ENCODE results near the gene C3orf18. TPM values are rescaled to one million over a fixed set of nuclear protein-coding genes. Genes with fewer than 3 reads are reported as not detected.
A peak's percentile ranks its signal among the peaks of the same experiment; 100 is the strongest.

The C3orf18 gene
- total and polyA plus RNA-seq, 2 experiments from 2014 or later, result 2.4 to 7.7 TPM

DNA sequence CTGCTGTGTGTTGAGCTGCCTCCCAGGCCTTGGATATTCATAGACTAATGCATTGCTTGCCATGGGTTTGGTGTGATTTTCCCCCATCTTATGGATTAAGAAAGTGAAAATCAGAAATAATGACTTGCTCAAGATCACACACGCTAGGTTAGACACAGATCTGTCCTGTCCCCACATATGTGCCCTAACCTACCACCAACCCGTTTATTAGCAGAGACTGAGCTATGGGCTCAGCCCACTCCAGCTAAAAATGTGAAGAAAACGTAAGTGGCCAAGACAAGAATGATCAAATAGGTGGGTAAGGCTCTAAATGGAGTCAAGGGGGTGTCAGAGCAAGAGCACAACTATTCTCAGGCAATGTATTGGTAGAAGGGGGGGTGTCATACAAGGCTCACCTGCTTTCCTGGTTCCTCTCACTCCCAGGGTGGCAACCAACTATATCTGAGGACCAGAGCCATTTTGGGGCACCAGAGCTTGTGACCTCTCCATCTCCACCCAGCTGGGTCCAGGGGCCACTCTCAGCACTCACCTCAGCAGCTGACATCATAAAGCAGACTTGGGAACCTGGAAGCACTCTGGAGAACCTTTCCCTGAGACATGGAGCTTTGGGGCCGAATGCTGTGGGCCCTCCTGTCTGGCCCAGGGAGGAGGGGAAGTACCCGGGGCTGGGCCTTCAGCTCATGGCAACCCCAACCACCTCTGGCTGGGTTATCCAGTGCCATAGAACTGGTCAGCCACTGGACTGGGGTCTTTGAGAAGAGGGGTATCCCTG, 3.1 kb upstream of the C3orf18 start:
- no peak overlapping the region for H3K27ac Mint-ChIP-seq
- Histone ChIP-seq H3K27ac (ENCODE audit: low read depth) (no peak overlapping the region), H3K4me1 (ENCODE audit: insufficient read depth) (no peaks in the 10 kb centered on the region; the same call in 1 of the 2 replicates), H3K4me2 (peak overlapping the region; percentile 97), H3K36me3 (ENCODE audit: insufficient read depth) (no peaks in the 10 kb centered on the region), H4K20me1 (replicated peaks; ENCODE audit: insufficient read depth) (no peaks in the 10 kb centered on the region), H3F3A (replicated peaks; ENCODE audit: low read depth) (peaks cover 20% of the 10 kb centered on the region), H3K4me3 (peak overlapping the region; percentile 96), H3K79me2 (replicated peaks; ENCODE audit: insufficient read depth) (peaks cover 7% of the 10 kb centered on the region; the same call in 1 of the 2 replicates), H3K27me3 (ENCODE audit: insufficient read depth) (peaks cover 13% of the 10 kb centered on the region; the same call in 1 of the 2 replicates), H2AFZ (no peak overlapping the region), H3K9me2 (ENCODE audit: insufficient read depth) (no peaks in the 10 kb centered on the region)
- peaks cover 11% of the 10 kb centered on the region; the same call in 2 of the 3 replicates for H3K4me1 Mint-ChIP-seq
- peaks cover 9% of the 10 kb centered on the region for H3K27me3 Mint-ChIP-seq (ENCODE audit: insufficient read depth, low read depth, poor library complexity)
- peak overlapping the region; percentile 97 for H3K4me3 Mint-ChIP-seq
- H3K36me3 Mint-ChIP-seq (ENCODE audit: low read depth), result no peaks in the 10 kb centered on the region
- DNase-seq (ENCODE audit: low spot score) (no peak), ATAC-seq (no peak)
- TF ChIP-seq ZNF331 (CRISPR knock-in tag; IDR thresholded peaks at IDR 0.05; ENCODE audit: low read depth) (no peak), STAT1 (IDR thresholded peaks at IDR 0.05; ENCODE audit: unreplicated experiment) (no peak), CREB1 (CRISPR knock-in tag; IDR thresholded peaks at IDR 0.05; ENCODE audit: low read depth) (no peak), CTCF (conservative IDR thresholded peaks at IDR 0.05; ENCODE audit: low read depth in 2 of 2) (no peak), NANOG (IDR thresholded peaks at IDR 0.05; ENCODE audit: borderline replicate concordance) (no peak), EZH2phosphoT487 (IDR thresholded peaks at IDR 0.05; ENCODE audit: unreplicated experiment) (no peak), ZNF462 (CRISPR knock-in tag; IDR thresholded peaks at IDR 0.05) (no peak), EZH2 (IDR thresholded peaks at IDR 0.05; ENCODE audit: low read depth, unreplicated experiment) (no peak), JUNB (IDR thresholded peaks at IDR 0.05; ENCODE audit: unreplicated experiment) (no peak), ZNF114 (CRISPR knock-in tag; IDR thresholded peaks at IDR 0.05) (no peak), POLR2AphosphoS5 (IDR thresholded peaks at IDR 0.05; ENCODE audit: low read depth) (no peak)
- TF ChIP-seq, protein P1, sequence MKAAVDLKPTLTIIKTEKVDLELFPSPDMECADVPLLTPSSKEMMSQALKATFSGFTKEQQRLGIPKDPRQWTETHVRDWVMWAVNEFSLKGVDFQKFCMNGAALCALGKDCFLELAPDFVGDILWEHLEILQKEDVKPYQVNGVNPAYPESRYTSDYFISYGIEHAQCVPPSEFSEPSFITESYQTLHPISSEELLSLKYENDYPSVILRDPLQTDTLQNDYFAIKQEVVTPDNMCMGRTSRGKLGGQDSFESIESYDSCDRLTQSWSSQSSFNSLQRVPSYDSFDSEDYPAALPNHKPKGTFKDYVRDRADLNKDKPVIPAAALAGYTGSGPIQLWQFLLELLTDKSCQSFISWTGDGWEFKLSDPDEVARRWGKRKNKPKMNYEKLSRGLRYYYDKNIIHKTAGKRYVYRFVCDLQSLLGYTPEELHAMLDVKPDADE (IDR thresholded peaks at IDR 0.05), result no peak
- TF ChIP-seq, protein P2, sequence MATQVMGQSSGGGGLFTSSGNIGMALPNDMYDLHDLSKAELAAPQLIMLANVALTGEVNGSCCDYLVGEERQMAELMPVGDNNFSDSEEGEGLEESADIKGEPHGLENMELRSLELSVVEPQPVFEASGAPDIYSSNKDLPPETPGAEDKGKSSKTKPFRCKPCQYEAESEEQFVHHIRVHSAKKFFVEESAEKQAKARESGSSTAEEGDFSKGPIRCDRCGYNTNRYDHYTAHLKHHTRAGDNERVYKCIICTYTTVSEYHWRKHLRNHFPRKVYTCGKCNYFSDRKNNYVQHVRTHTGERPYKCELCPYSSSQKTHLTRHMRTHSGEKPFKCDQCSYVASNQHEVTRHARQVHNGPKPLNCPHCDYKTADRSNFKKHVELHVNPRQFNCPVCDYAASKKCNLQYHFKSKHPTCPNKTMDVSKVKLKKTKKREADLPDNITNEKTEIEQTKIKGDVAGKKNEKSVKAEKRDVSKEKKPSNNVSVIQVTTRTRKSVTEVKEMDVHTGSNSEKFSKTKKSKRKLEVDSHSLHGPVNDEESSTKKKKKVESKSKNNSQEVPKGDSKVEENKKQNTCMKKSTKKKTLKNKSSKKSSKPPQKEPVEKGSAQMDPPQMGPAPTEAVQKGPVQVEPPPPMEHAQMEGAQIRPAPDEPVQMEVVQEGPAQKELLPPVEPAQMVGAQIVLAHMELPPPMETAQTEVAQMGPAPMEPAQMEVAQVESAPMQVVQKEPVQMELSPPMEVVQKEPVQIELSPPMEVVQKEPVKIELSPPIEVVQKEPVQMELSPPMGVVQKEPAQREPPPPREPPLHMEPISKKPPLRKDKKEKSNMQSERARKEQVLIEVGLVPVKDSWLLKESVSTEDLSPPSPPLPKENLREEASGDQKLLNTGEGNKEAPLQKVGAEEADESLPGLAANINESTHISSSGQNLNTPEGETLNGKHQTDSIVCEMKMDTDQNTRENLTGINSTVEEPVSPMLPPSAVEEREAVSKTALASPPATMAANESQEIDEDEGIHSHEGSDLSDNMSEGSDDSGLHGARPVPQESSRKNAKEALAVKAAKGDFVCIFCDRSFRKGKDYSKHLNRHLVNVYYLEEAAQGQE (IDR thresholded peaks at IDR 0.05; ENCODE audit: unreplicated experiment), result no peak
- H3K9me3 Mint-ChIP-seq, result no peaks in the 10 kb centered on the region

Measured in GM23338 (cell line).